Cardiac ventricle fibroblast (primary cell): Measurements from ENCODE around the gene ACTG1. TPM values are rescaled to one million over a fixed set of nuclear protein-coding genes. Genes with fewer than 3 reads are reported as not detected.

Source experiments
- total RNA-seq: library from RNA; depleted of rRNA; stranded (reverse); fragments of >200 nt; gene quantifications from 2 replicates; pipeline ENCODE4 v1.2.3, GENCODE V29; 2015

ACTG1 gene
- total RNA-seq, result 4,782 and 5,091 TPM in 2 replicates

GRCh38 chr17:81512562-81513371 lies at the start of gene ACTG1:
ACTG1 (minus strand) TSS chr17:81512799; CDS start chr17:81512354, 445 bp downstream.

GRCh38 chr17:81552244-81553017 lies 39.8 kb upstream of the ACTG1 start, which contains the start of gene FAAP100:
FAAP100 (minus strand) TSS chr17:81552353; CDS start chr17:81552330, 23 bp downstream.

DNA sequence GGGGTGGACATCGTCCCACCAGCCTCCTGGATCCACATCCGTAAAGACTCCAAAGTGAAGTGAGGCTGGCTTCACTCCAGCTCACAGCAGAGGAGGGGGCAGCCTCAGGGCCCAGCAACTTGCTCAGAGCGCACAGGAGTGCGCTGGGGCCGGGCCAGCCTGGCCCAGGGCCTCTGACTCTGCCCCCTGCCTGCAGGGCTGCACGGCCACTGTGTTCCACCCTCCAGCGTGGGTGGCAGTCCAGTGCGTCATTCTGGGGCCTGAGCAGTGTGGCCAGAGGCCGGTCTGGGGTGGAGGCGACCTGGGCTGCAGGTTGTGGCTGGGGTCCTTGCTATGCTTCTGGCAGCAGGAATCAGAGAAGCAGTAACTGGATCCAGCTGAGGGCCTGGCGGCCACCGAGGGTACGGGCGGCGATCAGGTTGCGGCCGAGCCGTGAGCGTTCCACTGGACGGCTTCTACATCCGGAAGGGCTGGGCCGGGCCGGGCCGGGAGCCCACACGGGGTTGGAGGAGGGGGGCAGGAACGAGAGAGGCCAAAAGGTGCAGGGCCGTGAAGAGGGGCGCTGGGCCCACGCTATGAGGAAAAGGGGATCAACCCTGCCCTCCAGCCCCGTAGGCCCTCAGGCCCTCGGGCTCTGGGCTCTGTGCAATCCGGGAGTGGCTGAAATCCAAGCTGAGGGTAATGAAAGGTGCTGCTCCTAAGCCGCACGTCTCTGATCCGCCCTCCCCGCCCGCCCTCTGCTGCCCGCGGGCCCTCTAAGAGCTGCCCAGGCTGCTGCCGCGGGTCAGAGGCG lies 15.2 kb upstream of the ACTG1 start, which contains the start of gene FSCN2:
Gene FSCN2, plus strand, starts transcription at position 787 of the 793 bp plus-strand sequence. CDS start 155 bp downstream, outside the sequence.

Other genes starting within 250 kb of the ACTG1 start
- gene SLC38A10, start 217.5 kb downstream of the ACTG1 start, total RNA-seq, result 108 and 127 TPM in 2 replicates
- gene BAHCC1, start 117.3 kb downstream of the ACTG1 start, total RNA-seq, result 26.9 and 29.2 TPM in 2 replicates
- gene FSCN2, start 15.6 kb upstream of the ACTG1 start, total RNA-seq, result 0.25 and 1.1 TPM in 2 replicates
- gene FAAP100, start 39.6 kb upstream of the ACTG1 start, total RNA-seq, result 27.2 and 29.4 TPM in 2 replicates
- gene NPLOC4, start 124.3 kb upstream of the ACTG1 start, total RNA-seq, result 33.5 and 42.5 TPM in 2 replicates
- 0.75 and 1.1 TPM in 2 replicates for gene TSPAN10, start 124.4 kb upstream of the ACTG1 start, total RNA-seq
- 0.98 TPM in 1 of 2 replicates, not detected in the other for gene PDE6G, start 143.7 kb upstream of the ACTG1 start, total RNA-seq
- gene OXLD1, start 153.8 kb upstream of the ACTG1 start, total RNA-seq, result 33.4 and 34.4 TPM in 2 replicates
- 6.7 and 7.5 TPM in 2 replicates for gene CCDC137, start 153.9 kb upstream of the ACTG1 start, total RNA-seq
- gene ARL16, start 171.0 kb upstream of the ACTG1 start, total RNA-seq, result 23.2 and 26.5 TPM in 2 replicates
- gene HGS, start 171.2 kb upstream of the ACTG1 start, total RNA-seq, result 62.0 and 64.1 TPM in 2 replicates
- gene MRPL12, start 190.6 kb upstream of the ACTG1 start, total RNA-seq, result 52.2 and 52.5 TPM in 2 replicates
- 4.2 and 5.9 TPM in 2 replicates for gene SLC25A10, start 199.5 kb upstream of the ACTG1 start, total RNA-seq